ENCODE data around the gene EMILIN1. TPM values are rescaled to one million over a fixed set of nuclear protein-coding genes. Genes with fewer than 3 reads are reported as not detected.
A peak's percentile ranks its signal among the peaks of the same experiment; 100 is the strongest.

EMILIN1 gene
- total and polyA plus RNA-seq, 10 of the 15 experiments (the other 5 are each of a cell fraction or from before 2014, with no cell fraction given): 0.01 to 2.3 (median 1.2) TPM; not detected in 2

GRCh38 chr2:27096748-27097297, 18.4 kb downstream of the EMILIN1 start:
- in situ Hi-C loops (cut with MboI) (loop anchor here (5.0 kb wide), 1 partner anchor 185 kb away; the partner anchor contains the start of gene TRIM54), intact Hi-C loops (cut with micrococcal nuclease; ENCODE audit: unreplicated experiment) (no loop called here)
- RAD21 ChIA-PET (ENCODE audit: unreplicated experiment): interaction anchor here (1.2 to 4.4 kb wide), 3 partner anchors 95 to 206 kb away, joined by 6 to 23 read pairs (median 15); no protein-coding TSS in a partner anchor
- Histone ChIP-seq H3K9me3 (replicated peaks; ENCODE audit: control insufficient read depth, insufficient read depth, low read length) (no peaks in the 10 kb centered on the region), H2AFZ (ENCODE audit: control insufficient read depth, low read depth, low read length) (peak overlapping the region; percentile 91), H3K4me1 (ENCODE audit: control insufficient read depth, insufficient read depth, low read length) (no peaks in the 10 kb centered on the region; the same call in 1 of the 2 replicates), H3K27me3 (replicated peaks in 1 of 2; ENCODE audit: control insufficient read depth in 2 of 2, insufficient read depth in 2 of 2, low read length in 1 of 2) (no peaks in the 10 kb centered on the region), H3K79me2 (ENCODE audit: control insufficient read depth, insufficient read depth, low read length) (no peaks in the 10 kb centered on the region), H4K20me1 (ENCODE audit: control insufficient read depth, insufficient read depth) (no peaks in the 10 kb centered on the region), H3K9ac (ENCODE audit: control insufficient read depth, insufficient read depth, low read length) (no peak overlapping the region), H3K27ac (ENCODE audit: control insufficient read depth, insufficient read depth) (no peak overlapping the region), H3K4me3 (no peak overlapping the region), H3K4me2 (ENCODE audit: control insufficient read depth, insufficient read depth) (no peak overlapping the region), H3K36me3 (ENCODE audit: control insufficient read depth in 2 of 2, insufficient read depth in 2 of 2, low read length in 1 of 2) (no peaks in the 10 kb centered on the region; a peak in 1 of 4 replicates)
- 62% methylated on average over 3 of the region's 3 CpGs for whole genome bisulfite sequencing (ENCODE audit: insufficient coverage, insufficient replicate concordance, low lambda C conversion rate, missing lambda C conversion rate)
- CTCF ChIA-PET: interaction anchor here (0.9 to 9.3 kb wide), 17 partner anchors 9 to 492 kb away, joined by 3 to 132 read pairs (median 4); partner anchors contain the start of genes ABHD1, KHK and TRIM54
- no TSS peak for BruUV-seq (replicated peaks)
- DNase-seq (ENCODE audit: low read depth, low spot score) (no peak), FAIRE-seq (no peak), ATAC-seq (no peak)
- POLR2A ChIA-PET: no interaction called here
- TF ChIP-seq MYC (IDR thresholded peaks at IDR 0.05; ENCODE audit: insufficient read depth, insufficient read length, insufficient replicate concordance, low read length, severe bottlenecking) (no peak), HDAC2 (IDR thresholded peaks at IDR 0.05) (no peak), MLLT1 (IDR thresholded peaks at IDR 0.05) (no peak), EZH2 (IDR thresholded peaks at IDR 0.05; ENCODE audit: borderline replicate concordance, control insufficient read depth, low read depth, low read length) (no peak), STAT3 (IDR thresholded peaks at IDR 0.05; ENCODE audit: low read depth, low read length) (no peak), SMC3 (IDR thresholded peaks at IDR 0.05; ENCODE audit: borderline replicate concordance, low read length) (no peak), NR2C2 (IDR thresholded peaks at IDR 0.05; ENCODE audit: borderline replicate concordance, control insufficient read depth, insufficient read length, low read depth) (no peak)
- SMC1A ChIA-PET (ENCODE audit: uncharacterized antibody, unreplicated experiment): interaction anchor here (1.1 to 4.7 kb wide), 8 partner anchors 9 to 247 kb away, joined by 3 to 19 read pairs (median 5); no protein-coding TSS in a partner anchor

Data from GM12878 (cell line).